ENCODE results near the gene MLC1. TPM values are rescaled to one million over a fixed set of nuclear protein-coding genes. Genes with fewer than 3 reads are reported as not detected.

MLC1 gene
- total RNA-seq, 1 donor from 2014 or later = 0.50 TPM

- Mint-ChIP-seq H3K4me3 (ENCODE audit: unreplicated experiment) (no peak overlapping the region), H3K9me3 (ENCODE audit: low read depth) (no peaks in the 10 kb centered on the region), H3K36me3 (ENCODE audit: low read depth) (no peaks in the 10 kb centered on the region), H3K27me3 (ENCODE audit: low read depth) (peaks cover 5% of the 10 kb centered on the region), H3K27ac (ENCODE audit: unreplicated experiment) (no peak overlapping the region), H3K4me1 (ENCODE audit: low read depth) (peaks cover 11% of the 10 kb centered on the region)
- DNase-seq (ENCODE audit: low spot score) = no peak
- no peak for TF ChIP-seq CTCF (IDR thresholded peaks at IDR 0.05)
Observed at GRCh38 chr22:50101870-50102565, 16.8 kb upstream of the MLC1 start.

GRCh38 chr22:50098052-50098451 lies 12.8 kb upstream of the MLC1 start:
- no peak for TF ChIP-seq CTCF (IDR thresholded peaks at IDR 0.05)
- Mint-ChIP-seq H3K4me1 (ENCODE audit: low read depth) (no peaks in the 10 kb centered on the region), H3K9me3 (ENCODE audit: low read depth) (no peaks in the 10 kb centered on the region), H3K27me3 (ENCODE audit: low read depth) (peaks cover 8% of the 10 kb centered on the region), H3K4me3 (ENCODE audit: unreplicated experiment) (no peak overlapping the region), H3K27ac (ENCODE audit: unreplicated experiment) (no peak overlapping the region), H3K36me3 (ENCODE audit: low read depth) (no peaks in the 10 kb centered on the region)
- no peak for DNase-seq (ENCODE audit: low spot score)

- TF ChIP-seq CTCF (IDR thresholded peaks at IDR 0.05) = no peak
- H3K9me3 Mint-ChIP-seq (ENCODE audit: low read depth) = no peaks in the 10 kb centered on the region
- H3K36me3 Mint-ChIP-seq (ENCODE audit: low read depth) = no peaks in the 10 kb centered on the region
- DNase-seq (ENCODE audit: low spot score) = no peak
- no peak overlapping the region for H3K4me3 Mint-ChIP-seq (ENCODE audit: unreplicated experiment)
- H3K4me1 Mint-ChIP-seq (ENCODE audit: low read depth) = no peaks in the 10 kb centered on the region
- peaks cover 12% of the 10 kb centered on the region for H3K27me3 Mint-ChIP-seq (ENCODE audit: low read depth)
- no peak overlapping the region for H3K27ac Mint-ChIP-seq (ENCODE audit: unreplicated experiment)
Observed at GRCh38 chr22:50092342-50092741, 7.1 kb upstream of the MLC1 start.

- H3K4me3 Mint-ChIP-seq (ENCODE audit: unreplicated experiment) = no peak overlapping the region
- H3K4me1 Mint-ChIP-seq (ENCODE audit: low read depth) = no peaks in the 10 kb centered on the region
- H3K27ac Mint-ChIP-seq (ENCODE audit: unreplicated experiment) = no peak overlapping the region
- DNase-seq (ENCODE audit: low spot score) = no peak
- H3K36me3 Mint-ChIP-seq (ENCODE audit: low read depth) = no peaks in the 10 kb centered on the region
- H3K27me3 Mint-ChIP-seq (ENCODE audit: low read depth) = peaks cover 12% of the 10 kb centered on the region
- peaks cover 3% of the 10 kb centered on the region for H3K9me3 Mint-ChIP-seq (ENCODE audit: low read depth)
- TF ChIP-seq CTCF (IDR thresholded peaks at IDR 0.05) = no peak
Observed at GRCh38 chr22:50091092-50091768, 6.0 kb upstream of the MLC1 start.

- Mint-ChIP-seq H3K4me3 (ENCODE audit: unreplicated experiment) (no peak overlapping the region), H3K27me3 (ENCODE audit: low read depth) (peaks cover 9% of the 10 kb centered on the region), H3K36me3 (ENCODE audit: low read depth) (no peaks in the 10 kb centered on the region), H3K9me3 (ENCODE audit: low read depth) (peaks cover 3% of the 10 kb centered on the region), H3K27ac (ENCODE audit: unreplicated experiment) (no peak overlapping the region), H3K4me1 (ENCODE audit: low read depth) (peaks cover 4% of the 10 kb centered on the region)
- DNase-seq (ENCODE audit: low spot score) = peak; percentile 89
- no peak for TF ChIP-seq CTCF (IDR thresholded peaks at IDR 0.05)
Observed at GRCh38 chr22:50090412-50090714, 5.1 kb upstream of the MLC1 start.

Data from chondrocyte (in vitro differentiated cells).